ENCODE results near the gene COL7A1.

- no peak for TF ChIP-seq GATA2 (IDR thresholded peaks at IDR 0.05; ENCODE audit: low read depth, low read length)
- no peak for TF ChIP-seq GATA3 (IDR thresholded peaks at IDR 0.05; ENCODE audit: low read depth, low read length)
These were observed 12.4 kb upstream of the COL7A1 start for GRCh38 chr3:48607519-48607918.

All from SH-SY5Y (cell line).